22Rv1 (cell line): ENCODE results near the gene CLTA.

Source experiments
- CTCF ChIP-seq: fragments of 450-650 bp; IDR thresholded peaks from 2 replicates; pipeline ENCODE4 v1.5.1; 2017; ENCODE audit warnings: mild to moderate bottlenecking
- ZFX ChIP-seq: fragments of 450-650 bp; IDR thresholded peaks from 2 replicates; pipeline ENCODE4 v1.6.1; 2017; ENCODE audit warnings: antibody characterized with exemption, borderline replicate concordance

- peak; percentile 30 for TF ChIP-seq CTCF
- no peak for TF ChIP-seq ZFX
Observed at GRCh38 chr9:36204906-36205547, 14.3 kb downstream of the CLTA start.
